Immature natural killer cell (primary cell): ENCODE data around the gene AGT. TPM values are rescaled to one million over a fixed set of nuclear protein-coding genes. Genes with fewer than 3 reads are reported as not detected.

Experiments
- DNase-seq, 3 donors: peaks; one replicate each; pipeline ENCODE4 v3.0.0; 2022; ENCODE audit warnings: mixed read lengths in 1 of 3
- H3K27ac Mint-ChIP-seq, 6 donors: one replicate each; pipeline ENCODE4 v1.8.0; 2020; ENCODE audit warnings: mixed read lengths in 6 of 6, mild to moderate bottlenecking in 5 of 6, inconsistent platforms in 4 of 6, moderate library complexity in 3 of 6
- H3K27me3 Mint-ChIP-seq, 3 donors: one replicate each; pipeline ENCODE4 v1.8.0; 2020 to 2021; ENCODE audit warnings: low read depth in 3 of 3, mild to moderate bottlenecking in 3 of 3, mixed read lengths in 3 of 3, moderate library complexity in 3 of 3, inconsistent platforms in 1 of 3
- H3K36me3 Mint-ChIP-seq, 3 donors: one replicate each; pipeline ENCODE4 v1.8.0; 2020; ENCODE audit warnings: mixed read lengths in 3 of 3, inconsistent platforms in 2 of 3, mild to moderate bottlenecking in 2 of 3
- H3K4me1 Mint-ChIP-seq, 2 donors: one replicate each; pipeline ENCODE4 v1.8.0; 2020; ENCODE audit warnings: inconsistent platforms in 2 of 2, mild to moderate bottlenecking in 2 of 2, mixed read lengths in 2 of 2, moderate library complexity in 1 of 2
- H3K4me3 Mint-ChIP-seq, 5 donors: one replicate each; pipeline ENCODE4 v1.8.0; 2020; ENCODE audit warnings: mild to moderate bottlenecking in 5 of 5, mixed read lengths in 5 of 5, inconsistent platforms in 3 of 5, moderate library complexity in 3 of 5
- H3K9me3 Mint-ChIP-seq, 6 donors: one replicate each; pipeline ENCODE4 v1.8.0; 2020; ENCODE audit warnings: mild to moderate bottlenecking in 6 of 6, mixed read lengths in 6 of 6, inconsistent platforms in 4 of 6, moderate library complexity in 3 of 6
- polyA plus RNA-seq, 3 donors: library from polyadenylated mRNA; unstranded; fragments of 300-500 nt; fragmentation: Illumina TruSeq; gene quantifications; one replicate each; pipeline ENCODE4 v1.2.3, GENCODE V29; 2021

The AGT gene
- polyA plus RNA-seq, 3 donors from 2014 or later = not detected

DNA sequence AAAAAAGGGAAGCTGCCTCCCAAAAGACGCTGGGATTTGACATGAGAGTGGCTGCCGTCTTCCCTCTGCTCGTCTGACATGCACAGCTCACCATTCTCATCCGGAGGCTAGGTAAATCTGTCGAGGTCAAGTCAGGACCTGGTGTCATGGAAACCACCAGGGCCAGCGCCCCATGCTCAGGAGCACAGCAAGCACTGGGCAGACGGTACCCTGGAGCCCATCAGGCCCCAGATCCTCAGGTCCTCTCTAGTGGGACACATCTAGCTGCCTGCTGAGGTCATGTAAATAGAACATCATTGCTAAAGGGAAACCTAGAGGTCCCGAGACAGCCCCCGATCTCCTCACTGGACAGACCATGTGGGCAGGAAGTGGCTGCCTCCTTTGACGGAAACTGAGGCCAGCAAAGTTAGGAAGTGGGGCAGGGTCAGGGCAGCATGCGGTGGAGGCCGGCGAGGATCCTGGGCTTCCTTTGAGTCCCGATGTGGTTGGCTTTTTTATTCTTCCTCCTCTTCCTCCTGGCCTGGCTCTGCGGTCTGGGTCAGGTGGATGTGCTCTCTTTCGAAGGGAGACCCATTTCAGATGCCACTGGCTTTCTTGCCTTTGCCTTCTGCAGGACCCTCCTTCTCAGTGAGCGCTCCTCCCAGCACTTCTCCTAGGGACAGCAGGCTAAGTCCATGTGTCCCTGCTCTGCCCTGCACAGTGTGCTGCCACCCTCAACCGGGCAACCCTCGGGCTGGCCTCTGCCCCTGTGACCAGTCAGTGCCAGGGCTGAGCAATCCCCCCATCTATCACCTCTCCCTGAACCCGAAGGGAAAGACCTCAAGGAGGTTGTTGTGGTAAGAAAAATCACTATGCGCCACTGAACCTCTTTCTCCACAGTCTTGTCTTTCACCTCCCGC lies 5.9 kb downstream of the AGT start:
- Mint-ChIP-seq H3K27me3 (peaks cover 0 to 6% (median 2%) of the 10 kb centered on the region in 3 donors), H3K4me3 (no peak overlapping the region), H3K36me3 (no peaks in the 10 kb centered on the region), H3K4me1 (peaks cover 12 to 14% of the 10 kb centered on the region in 2 donors), H3K27ac (no peak overlapping the region), H3K9me3 (no peaks in the 10 kb centered on the region)
- DNase-seq = no peak

DNA sequence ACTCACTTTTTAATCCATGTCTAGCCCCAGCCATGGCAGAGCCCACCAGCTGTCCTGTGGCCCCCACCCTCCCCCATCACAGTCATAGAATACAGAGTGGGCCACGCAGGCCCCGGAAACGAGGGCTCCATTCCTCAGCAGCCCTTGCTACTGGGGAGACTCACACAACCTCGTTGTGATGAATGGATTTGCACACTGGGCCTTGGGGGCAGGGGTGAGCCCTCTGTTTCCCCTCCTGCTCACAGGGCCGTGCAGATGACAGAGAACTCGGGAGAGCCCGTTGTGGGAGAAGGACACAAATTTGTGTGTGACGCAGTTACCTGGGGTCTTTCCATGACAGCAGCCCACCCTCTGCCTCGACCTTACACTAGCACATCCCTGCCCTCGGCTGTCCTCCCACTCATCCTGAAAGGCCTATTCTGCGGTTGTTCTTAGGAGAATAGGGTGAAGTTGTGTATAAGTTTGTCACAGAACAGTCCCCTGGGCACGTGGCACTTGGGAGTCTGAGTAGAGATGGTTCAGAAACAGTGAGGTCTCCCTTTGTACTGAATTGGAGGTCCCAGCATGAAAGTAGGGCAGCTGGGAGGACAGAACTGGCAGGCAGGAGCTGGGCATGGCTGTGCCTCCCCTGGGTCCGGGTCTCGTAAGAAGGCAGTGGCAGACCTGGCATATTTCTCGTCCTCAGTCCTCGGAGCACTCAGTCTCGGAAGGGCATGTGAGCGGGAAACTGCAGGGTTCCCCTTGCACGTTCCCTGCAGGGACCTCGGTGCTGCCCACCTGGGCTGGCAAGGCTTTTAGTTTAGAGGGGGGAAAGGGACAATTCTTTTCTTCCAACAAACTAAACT lies 6.8 kb downstream of the AGT start:
- Mint-ChIP-seq H3K9me3 (no peaks in the 10 kb centered on the region), H3K27ac (no peak overlapping the region), H3K4me1 (peaks cover 12 to 14% of the 10 kb centered on the region in 2 donors), H3K36me3 (no peaks in the 10 kb centered on the region), H3K4me3 (peak overlapping the region in 1 of 5 donors; percentile 30), H3K27me3 (peaks cover 0 to 4% (median 2%) of the 10 kb centered on the region in 3 donors)
- no peak for DNase-seq

DNA sequence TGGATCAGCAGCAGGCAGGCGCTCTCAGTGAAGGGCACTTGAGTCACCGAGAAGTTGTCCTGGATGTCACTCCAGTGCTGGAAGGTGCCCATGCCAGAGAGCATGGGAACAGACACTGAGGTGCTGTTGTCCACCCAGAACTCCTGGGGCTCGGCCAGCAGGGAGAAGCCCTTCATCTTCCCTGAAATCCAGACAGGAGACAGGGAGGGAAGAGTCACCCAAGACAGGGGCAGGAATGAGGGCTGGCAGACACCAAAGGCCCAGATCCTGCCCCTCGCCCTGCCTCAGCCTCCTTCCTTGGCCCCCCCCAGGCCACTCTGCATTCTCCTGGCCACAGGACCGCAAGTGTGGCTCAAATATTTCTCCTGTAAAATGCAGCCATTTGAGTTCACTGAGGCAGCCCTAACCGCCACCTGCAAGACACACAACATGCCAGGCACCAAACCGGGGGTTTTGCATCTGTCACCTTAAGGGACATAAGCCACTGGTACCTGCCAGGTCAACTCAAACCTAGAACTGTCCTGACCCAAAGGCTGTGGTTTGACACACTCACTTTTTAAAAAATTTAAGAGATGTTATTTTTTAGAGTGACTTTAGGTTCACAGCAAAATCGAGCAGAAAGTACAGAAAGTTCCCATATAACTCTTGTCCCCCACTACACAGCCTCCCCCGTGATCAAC lies 7.8 kb downstream of the AGT start:
- no peaks in the 10 kb centered on the region for H3K9me3 Mint-ChIP-seq
- no peak overlapping the region for H3K4me3 Mint-ChIP-seq
- H3K27ac Mint-ChIP-seq = no peak overlapping the region
- no peak for DNase-seq
- peaks cover 12 to 14% of the 10 kb centered on the region in 2 donors for H3K4me1 Mint-ChIP-seq
- H3K36me3 Mint-ChIP-seq = no peaks in the 10 kb centered on the region
- H3K27me3 Mint-ChIP-seq = peaks cover 0 to 4% (median 2%) of the 10 kb centered on the region in 3 donors

DNA sequence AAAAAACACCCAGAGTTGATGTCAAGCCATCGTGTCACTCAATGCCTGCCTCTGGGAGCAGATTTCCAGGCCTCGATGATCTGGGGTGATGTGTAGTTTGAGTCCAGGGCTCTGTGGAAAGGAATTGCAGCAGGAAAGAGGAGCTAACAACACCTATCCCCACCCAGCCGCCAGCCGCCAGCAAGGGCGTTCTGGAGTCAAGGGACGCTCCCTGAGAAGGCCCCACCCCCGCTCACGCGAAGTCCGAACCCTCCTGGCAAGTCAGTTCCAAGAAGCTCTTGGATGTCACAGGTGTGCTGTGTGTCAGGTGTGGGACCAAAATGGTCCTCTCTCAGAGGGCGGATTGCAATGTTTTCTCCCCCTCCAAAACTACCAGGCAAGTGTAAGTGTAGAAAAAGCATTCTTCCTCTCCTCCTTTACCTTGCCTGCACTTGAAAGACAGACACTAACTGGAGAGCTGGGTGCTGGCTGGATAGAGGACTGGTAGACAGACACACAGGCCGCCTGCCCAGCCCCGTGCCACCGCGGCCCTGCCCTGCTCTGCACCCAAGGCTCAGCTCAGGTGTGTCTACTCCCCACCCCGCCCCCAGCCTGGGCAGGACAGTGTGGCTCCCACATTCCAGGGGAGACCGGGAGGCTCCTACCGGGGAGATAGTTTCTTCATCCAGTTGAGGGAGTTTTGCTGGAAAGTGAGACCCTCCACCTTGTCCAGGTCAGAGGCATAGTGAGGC lies 8.5 kb downstream of the AGT start:
- no peak overlapping the region for H3K4me3 Mint-ChIP-seq
- DNase-seq = no peak
- no peak overlapping the region for H3K27ac Mint-ChIP-seq
- no peaks in the 10 kb centered on the region for H3K36me3 Mint-ChIP-seq
- H3K27me3 Mint-ChIP-seq = peaks cover 0 to 4% (median 2%) of the 10 kb centered on the region in 3 donors
- no peaks in the 10 kb centered on the region for H3K9me3 Mint-ChIP-seq
- H3K4me1 Mint-ChIP-seq = peaks cover 12 to 14% of the 10 kb centered on the region in 2 donors

DNA sequence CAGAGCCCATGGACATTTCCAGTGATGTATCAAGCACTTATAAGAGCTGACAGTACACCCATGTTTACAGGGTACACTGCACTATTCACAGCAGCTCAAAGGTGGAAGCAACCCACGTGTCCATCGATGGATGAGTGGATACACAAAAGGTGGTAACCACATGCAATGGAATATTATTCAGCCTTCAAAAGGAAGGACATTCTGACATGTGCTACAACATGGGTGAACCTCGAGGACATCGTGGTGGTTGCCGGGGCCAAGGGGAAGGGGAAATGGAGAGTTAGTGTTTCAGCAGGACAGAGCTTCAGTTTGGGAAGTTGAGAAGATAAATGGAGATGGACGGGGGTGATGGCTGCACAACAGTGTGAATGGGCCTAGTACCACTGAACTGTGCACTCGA lies 9.1 kb downstream of the AGT start:
- Mint-ChIP-seq H3K36me3 (no peaks in the 10 kb centered on the region), H3K27me3 (peaks cover 0 to 4% (median 2%) of the 10 kb centered on the region in 3 donors), H3K9me3 (no peaks in the 10 kb centered on the region), H3K4me3 (no peak overlapping the region), H3K27ac (no peak overlapping the region), H3K4me1 (peaks cover 12 to 14% of the 10 kb centered on the region in 2 donors)
- no peak for DNase-seq

DNA sequence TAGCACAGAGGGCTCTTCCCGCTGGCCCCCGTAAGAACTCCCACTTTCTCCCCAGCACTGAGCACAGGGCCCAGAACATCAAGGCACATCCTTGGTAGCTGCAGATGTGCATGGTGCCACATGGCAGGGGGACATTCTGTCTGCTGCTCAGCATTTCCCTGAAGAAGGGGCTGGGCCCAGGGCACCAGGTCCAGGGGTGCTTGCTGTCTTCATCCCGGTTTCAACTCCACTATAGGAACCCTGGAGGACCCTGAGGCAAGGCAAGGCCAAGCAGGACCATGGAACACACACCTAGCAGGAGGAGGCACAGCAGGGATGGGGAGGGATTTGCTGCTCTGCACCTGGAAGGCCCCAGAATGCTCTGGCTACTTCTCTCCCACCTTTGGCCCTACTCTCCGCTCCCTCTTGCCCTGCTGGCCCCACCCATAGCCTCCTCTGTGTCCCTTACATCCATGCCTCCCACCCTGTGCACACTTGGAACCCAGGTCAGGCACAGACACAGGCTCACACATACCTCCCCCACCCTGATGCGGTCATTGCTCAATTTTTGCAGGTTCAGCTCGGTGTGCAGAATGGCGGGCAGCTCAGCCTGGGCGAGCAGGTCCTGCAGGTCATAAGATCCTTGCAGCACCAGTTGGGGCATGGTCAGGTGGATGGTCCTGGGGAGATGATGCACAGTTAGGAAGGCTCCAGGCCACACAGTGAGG lies 10.1 kb downstream of the AGT start:
- no peak for DNase-seq
- Mint-ChIP-seq H3K27ac (no peak overlapping the region), H3K36me3 (no peaks in the 10 kb centered on the region), H3K4me1 (peaks cover 10 to 14% of the 10 kb centered on the region in 2 donors), H3K27me3 (peaks cover 0 to 2% (median under 1%) of the 10 kb centered on the region in 3 donors), H3K9me3 (no peaks in the 10 kb centered on the region), H3K4me3 (no peak overlapping the region)

DNA sequence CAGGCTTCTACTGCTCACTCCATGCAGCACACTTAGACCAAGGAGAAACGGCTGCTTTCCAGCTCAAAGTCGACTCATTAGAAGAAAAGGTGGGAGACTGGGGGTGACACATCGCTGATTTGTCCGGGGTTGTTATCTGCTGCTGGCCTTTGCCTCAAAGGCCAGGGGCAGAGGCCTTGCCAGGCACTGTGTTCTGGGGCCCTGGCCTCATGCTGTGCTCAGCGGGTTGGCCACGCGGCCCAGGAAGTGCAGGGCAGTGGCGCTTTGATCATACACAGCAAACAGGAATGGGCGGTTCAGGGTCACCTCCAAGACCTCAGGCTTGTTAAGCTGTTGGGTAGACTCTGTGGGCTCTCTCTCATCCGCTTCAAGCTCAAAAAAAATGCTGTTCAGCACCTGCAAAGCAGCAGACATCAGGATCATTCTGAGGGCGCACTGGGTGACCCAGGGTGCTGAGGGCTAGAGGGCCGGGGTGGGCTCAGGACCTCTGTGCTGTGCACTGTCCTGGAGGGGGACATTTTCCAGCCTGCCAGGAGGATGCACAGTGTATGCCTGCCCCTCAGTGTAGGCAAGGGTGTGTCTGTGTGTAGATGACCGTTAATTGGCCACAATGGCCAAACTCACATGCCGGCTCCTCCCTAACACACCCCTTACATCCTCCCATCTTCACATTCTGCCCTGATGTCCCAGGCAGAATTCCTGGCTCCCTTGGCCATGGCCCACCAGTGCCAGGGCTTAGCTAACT lies 10.8 kb downstream of the AGT start:
- Mint-ChIP-seq H3K27me3 (peaks cover 0 to 2% (median 0%) of the 10 kb centered on the region in 3 donors), H3K9me3 (no peaks in the 10 kb centered on the region), H3K36me3 (no peaks in the 10 kb centered on the region), H3K27ac (no peak overlapping the region), H3K4me3 (no peak overlapping the region), H3K4me1 (peaks cover 4 to 7% of the 10 kb centered on the region in 2 donors)
- DNase-seq = no peak

DNA sequence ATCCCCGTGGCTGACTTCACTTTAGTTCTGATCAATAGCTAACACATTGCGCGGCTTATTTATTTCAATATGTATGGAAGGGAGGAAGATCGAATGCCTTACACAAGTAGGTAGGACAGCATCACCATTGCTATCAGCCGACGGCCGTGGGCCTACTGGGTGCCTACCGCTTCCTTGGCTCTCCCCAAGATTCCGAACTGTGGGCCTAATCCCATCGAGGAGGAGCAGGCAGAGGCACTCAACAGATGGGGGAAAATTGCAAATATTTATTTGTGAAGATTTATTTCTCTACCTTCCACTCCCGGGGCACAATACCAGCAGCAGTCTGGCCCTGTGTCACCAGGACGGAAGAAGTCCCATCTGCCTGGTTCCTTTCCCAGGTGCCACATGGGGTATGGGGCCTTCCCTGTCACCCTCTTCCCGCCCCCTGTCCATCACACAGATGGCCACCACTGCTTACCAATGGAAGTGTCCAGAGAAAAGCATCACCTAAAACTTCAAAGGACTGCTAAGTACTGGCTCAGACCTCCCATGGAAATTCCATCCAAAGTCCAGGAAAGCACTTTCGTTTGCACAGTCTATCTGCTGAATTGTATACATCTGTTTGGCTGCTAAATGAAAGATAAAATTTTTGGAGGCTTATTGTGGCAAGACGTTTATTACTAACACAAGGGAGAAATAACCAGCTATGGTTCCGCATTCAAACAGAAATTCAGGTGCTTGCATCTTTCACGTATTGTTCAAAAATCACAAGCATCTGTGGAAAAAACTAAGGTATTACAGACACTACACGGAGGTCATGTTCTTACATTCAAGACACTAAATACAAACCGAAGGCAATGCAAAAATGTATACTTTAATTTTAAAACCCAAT lies 11.8 kb downstream of the AGT start:
- no peak for DNase-seq
- peaks cover 0 to 2% (median 0%) of the 10 kb centered on the region in 3 donors for H3K27me3 Mint-ChIP-seq
- H3K4me1 Mint-ChIP-seq = no peaks in the 10 kb centered on the region
- H3K27ac Mint-ChIP-seq = no peak overlapping the region
- H3K36me3 Mint-ChIP-seq = no peaks in the 10 kb centered on the region
- no peaks in the 10 kb centered on the region for H3K9me3 Mint-ChIP-seq
- no peak overlapping the region for H3K4me3 Mint-ChIP-seq

DNA sequence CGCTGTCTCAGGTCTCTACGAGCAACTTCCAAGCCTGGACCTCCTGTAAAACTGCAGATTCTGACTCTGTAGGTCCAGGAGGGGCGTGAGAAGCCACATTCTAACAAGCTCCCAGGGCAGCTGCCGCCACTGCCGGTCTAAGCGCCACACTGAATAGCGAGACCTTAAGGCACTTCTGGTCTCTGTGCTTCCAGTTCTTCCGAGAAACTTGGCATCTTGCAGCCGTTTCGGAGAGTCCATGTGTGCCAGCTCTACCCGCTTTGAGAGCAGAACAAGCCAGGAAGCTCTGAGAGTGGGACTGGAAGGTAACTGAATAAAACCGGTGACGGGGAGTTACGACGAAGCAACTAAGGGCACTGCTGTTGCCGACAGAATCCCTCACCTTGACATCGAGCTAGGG lies 12.5 kb downstream of the AGT start:
- H3K27ac Mint-ChIP-seq = no peak overlapping the region
- DNase-seq = no peak
- no peaks in the 10 kb centered on the region for H3K9me3 Mint-ChIP-seq
- no peaks in the 10 kb centered on the region for H3K36me3 Mint-ChIP-seq
- H3K27me3 Mint-ChIP-seq = peaks cover 0 to 2% (median 0%) of the 10 kb centered on the region in 3 donors
- no peak overlapping the region for H3K4me3 Mint-ChIP-seq
- no peaks in the 10 kb centered on the region for H3K4me1 Mint-ChIP-seq

DNA sequence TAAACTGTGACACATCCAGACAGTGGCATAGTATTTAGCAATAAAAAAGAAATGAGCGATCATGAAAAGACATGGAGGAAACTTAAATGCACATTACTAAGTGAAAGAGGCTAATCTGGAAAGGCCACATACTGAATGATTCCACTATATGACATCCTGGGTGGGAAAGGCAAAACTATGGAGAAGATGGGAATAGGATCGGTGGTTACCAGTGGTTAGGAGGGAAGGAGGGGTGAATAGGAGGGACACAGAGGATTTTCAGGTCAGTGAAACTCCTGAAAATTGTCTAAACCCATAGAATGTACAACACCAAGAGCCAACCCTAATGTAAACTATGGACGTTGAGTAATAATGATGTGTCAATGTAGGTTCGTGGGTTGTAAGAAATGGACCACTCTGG lies 13.8 kb downstream of the AGT start:
- Mint-ChIP-seq H3K4me1 (no peaks in the 10 kb centered on the region), H3K36me3 (peaks cover 0 to 3% (median 0%) of the 10 kb centered on the region in 3 donors), H3K27ac (no peak overlapping the region), H3K27me3 (peaks cover 0 to under 1% (median 0%) of the 10 kb centered on the region in 3 donors), H3K9me3 (no peaks in the 10 kb centered on the region), H3K4me3 (no peak overlapping the region)
- DNase-seq = no peak

DNA sequence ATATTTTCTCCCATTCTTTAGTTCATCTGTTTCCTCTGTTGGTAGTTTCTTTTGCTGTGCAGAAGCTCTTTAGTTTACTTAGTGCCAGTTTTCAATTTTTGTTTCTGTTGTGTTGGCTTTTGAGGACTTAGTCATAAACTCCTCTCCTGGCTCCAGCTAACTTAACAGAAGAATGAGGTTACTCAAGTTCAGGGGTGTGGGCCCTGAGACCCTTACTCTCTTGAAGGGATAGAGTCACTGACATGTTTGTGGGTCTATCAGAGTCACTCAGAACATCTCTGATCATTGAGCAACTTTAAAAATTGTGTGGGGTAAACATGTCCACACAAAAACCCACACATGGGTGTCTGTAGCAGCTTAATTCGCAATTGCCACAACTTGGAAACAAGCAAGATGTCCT lies 14.2 kb downstream of the AGT start:
- H3K4me1 Mint-ChIP-seq = peaks cover 0 to under 1% of the 10 kb centered on the region in 2 donors
- DNase-seq = no peak
- H3K27ac Mint-ChIP-seq = no peak overlapping the region
- no peaks in the 10 kb centered on the region for H3K9me3 Mint-ChIP-seq
- peaks cover 0 to 2% (median 0%) of the 10 kb centered on the region in 3 donors for H3K27me3 Mint-ChIP-seq
- peaks cover 0 to 3% (median 0%) of the 10 kb centered on the region in 3 donors for H3K36me3 Mint-ChIP-seq
- H3K4me3 Mint-ChIP-seq = no peak overlapping the region
